Panc1 (cell line): ENCODE results near the gene IQUB.

ENCODE experiments used
- CTCF ChIP-seq: fragments of 450-650 bp; IDR thresholded peaks from 2 replicates; pipeline ENCODE4 v1.5.1; 2017; ENCODE audit warnings: mild to moderate bottlenecking
- REST ChIP-seq, 2 experiments: IDR thresholded peaks; 2 replicates each; pipeline ENCODE4 v1.6.1; 2011 to 2012; ENCODE audit warnings: low read depth in 2 of 2, control low read depth in 1 of 2, low read length in 1 of 2, mild to moderate bottlenecking in 1 of 2, moderate library complexity in 1 of 2; ENCODE audit not compliant: insufficient read depth in 1 of 2
- TCF7L2 ChIP-seq: IDR thresholded peaks from 2 replicates; pipeline ENCODE4 v1.6.1; 2011; ENCODE audit warnings: mild to moderate bottlenecking, low read depth, low read length, inconsistent platforms

GRCh38 chr7:123571684-123572083, 37.3 kb upstream of the IQUB start:
- TF ChIP-seq CTCF (no peak), TCF7L2 (no peak), REST (IDR thresholded peaks at IDR 0.05; ENCODE audit: insufficient read depth in 1 of 2, low read depth in 2 of 2, low read length in 1 of 2) (no peak)
